PFSK-1 (cell line): ENCODE data around the gene SERPINA9.

Source experiments
- FOXP2 ChIP-seq: optimal IDR thresholded peaks from 2 replicates; pipeline ENCODE3; 2011; ENCODE audit warnings: borderline replicate concordance, control low read depth, inconsistent platforms; ENCODE audit not compliant: insufficient read depth; ENCODE audit errors: extremely low read length, extremely low read depth
- POLR2AphosphoS5 ChIP-seq: IDR thresholded peaks from 2 replicates; pipeline ENCODE4 v1.6.1; 2012; ENCODE audit warnings: low read depth, mild to moderate bottlenecking, control low read depth, low read length, moderate library complexity
- SIN3A ChIP-seq: IDR thresholded peaks from 2 replicates; pipeline ENCODE4 v1.6.1; 2012; ENCODE audit warnings: mild to moderate bottlenecking, low read length, moderate library complexity, borderline replicate concordance; ENCODE audit not compliant: insufficient read depth
- TAF1 ChIP-seq: IDR thresholded peaks from 2 replicates; pipeline ENCODE4 v1.6.1; 2012; ENCODE audit warnings: low read length, control low read depth, borderline replicate concordance; ENCODE audit not compliant: insufficient read depth
- TF ChIP-seq, protein P1 (sequence below), 2 experiments: IDR thresholded peaks; 2 replicates each; pipeline versions ENCODE4 v1.6.1 to v1.8.0; 2011 to 2012; ENCODE audit warnings: low read depth in 2 of 2, low read length in 2 of 2, control low read depth in 1 of 2, inconsistent platforms in 1 of 2, mild to moderate bottlenecking in 1 of 2, moderate library complexity in 1 of 2; ENCODE audit not compliant: insufficient read depth in 1 of 2

SERPINA9 gene

DNA sequence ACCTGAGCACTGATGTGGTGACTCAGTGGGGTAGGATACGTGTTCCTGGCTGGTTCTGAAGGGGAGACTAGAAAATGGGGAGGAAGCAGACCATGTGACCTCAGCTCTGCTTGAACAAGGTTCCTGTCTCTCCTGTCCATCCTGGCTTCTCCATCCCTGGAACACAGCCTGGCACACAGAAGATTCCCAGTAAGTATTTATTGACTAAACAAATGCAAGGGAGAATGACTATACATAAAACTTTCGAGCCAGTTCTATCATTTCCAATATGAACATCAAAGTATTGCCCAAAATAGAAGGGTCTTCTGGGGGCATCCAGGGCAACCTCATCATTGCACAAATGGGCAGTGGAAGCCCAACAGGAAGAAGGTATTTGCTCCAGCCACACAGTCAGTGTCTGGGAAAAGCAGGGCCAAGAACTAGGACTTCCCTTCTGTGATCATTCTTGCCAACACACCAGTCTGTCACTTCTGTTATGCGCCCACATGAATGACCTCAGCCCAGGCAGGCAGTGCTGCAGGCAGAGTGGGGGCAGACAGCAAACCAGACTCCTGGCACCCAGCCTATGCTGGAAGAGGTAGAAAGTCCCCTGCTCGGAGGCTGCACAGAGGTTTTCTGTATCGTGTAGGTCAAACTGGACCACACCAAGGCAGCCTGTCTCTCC, 5.6 kb upstream of the SERPINA9 start:
- TF ChIP-seq, protein P1, sequence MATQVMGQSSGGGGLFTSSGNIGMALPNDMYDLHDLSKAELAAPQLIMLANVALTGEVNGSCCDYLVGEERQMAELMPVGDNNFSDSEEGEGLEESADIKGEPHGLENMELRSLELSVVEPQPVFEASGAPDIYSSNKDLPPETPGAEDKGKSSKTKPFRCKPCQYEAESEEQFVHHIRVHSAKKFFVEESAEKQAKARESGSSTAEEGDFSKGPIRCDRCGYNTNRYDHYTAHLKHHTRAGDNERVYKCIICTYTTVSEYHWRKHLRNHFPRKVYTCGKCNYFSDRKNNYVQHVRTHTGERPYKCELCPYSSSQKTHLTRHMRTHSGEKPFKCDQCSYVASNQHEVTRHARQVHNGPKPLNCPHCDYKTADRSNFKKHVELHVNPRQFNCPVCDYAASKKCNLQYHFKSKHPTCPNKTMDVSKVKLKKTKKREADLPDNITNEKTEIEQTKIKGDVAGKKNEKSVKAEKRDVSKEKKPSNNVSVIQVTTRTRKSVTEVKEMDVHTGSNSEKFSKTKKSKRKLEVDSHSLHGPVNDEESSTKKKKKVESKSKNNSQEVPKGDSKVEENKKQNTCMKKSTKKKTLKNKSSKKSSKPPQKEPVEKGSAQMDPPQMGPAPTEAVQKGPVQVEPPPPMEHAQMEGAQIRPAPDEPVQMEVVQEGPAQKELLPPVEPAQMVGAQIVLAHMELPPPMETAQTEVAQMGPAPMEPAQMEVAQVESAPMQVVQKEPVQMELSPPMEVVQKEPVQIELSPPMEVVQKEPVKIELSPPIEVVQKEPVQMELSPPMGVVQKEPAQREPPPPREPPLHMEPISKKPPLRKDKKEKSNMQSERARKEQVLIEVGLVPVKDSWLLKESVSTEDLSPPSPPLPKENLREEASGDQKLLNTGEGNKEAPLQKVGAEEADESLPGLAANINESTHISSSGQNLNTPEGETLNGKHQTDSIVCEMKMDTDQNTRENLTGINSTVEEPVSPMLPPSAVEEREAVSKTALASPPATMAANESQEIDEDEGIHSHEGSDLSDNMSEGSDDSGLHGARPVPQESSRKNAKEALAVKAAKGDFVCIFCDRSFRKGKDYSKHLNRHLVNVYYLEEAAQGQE (IDR thresholded peaks at IDR 0.05; ENCODE audit: insufficient read depth in 1 of 2, low read depth in 2 of 2, low read length in 2 of 2): no peak
- TF ChIP-seq FOXP2 (no peak), SIN3A (no peak)

DNA sequence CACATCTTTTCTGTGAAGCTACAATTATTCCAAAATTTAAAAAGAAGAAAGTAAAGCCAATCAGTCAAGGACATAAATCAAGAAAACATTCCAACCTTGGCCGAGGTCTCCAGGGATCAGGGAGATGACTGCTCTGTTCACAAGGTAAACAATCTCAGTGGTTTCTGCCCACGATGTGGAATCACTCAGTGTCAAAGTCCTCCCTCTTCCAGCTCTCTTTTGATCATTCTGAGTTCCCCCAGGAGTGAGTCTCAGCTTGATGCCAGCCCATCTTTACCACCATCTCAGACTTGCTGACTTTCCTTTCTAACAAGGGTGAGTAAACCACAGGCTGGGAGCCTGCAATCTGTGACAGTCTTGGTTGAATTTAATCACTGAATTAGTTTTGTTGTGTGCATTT, 4.8 kb upstream of the SERPINA9 start:
- TF ChIP-seq TAF1 (no peak), FOXP2 (no peak), SIN3A (no peak), POLR2AphosphoS5 (no peak)
- TF ChIP-seq, protein P1 (IDR thresholded peaks at IDR 0.05; ENCODE audit: insufficient read depth in 1 of 2, low read depth in 2 of 2, low read length in 2 of 2): no peak

DNA sequence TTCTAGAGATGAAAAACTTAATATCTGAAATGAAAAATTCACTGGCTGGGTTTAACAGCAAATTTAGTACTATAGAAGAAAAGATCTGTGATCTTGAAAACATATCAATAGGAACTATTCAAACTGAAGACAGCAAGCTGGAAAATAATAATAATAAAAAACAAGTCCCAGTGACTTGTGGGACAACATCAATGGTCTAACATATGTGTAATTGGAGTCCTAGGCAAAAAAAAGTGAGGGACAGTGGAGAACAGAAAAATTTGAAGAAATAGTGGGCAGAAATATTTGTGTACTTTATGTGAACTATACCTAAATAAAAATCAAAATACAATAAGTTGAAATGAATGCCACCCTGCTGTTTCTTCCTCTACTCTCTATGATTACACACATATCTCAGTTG, 2.4 kb upstream of the SERPINA9 start:
- TF ChIP-seq FOXP2: no peak
- TF ChIP-seq SIN3A: no peak
- TF ChIP-seq, protein P1 (IDR thresholded peaks at IDR 0.05; ENCODE audit: insufficient read depth in 1 of 2, low read depth in 2 of 2, low read length in 2 of 2): no peak
- no peak for TF ChIP-seq POLR2AphosphoS5
- TF ChIP-seq TAF1: no peak

DNA sequence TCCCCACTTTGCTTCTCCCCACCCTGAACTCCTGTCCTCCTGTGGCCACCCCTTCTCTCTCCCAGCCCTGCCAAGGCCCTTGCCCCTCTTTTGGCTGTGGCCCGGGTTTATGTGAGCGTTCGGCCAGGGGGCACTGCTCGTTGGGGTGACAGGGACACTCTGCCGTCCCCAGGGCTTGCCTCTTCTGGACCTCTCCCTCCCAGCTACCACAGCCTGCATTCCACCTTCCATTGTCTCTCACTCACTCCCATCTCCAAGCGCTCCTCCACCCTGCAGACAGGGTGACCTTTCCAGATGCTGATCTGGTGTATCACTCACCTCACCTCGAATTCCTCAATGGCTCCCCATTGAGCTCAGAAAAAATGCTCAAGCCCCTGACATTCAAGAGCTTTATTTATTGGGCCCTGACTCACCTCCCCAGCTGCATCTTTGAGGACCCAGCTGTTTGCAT, 1.4 kb downstream of the SERPINA9 start:
- TF ChIP-seq POLR2AphosphoS5: no peak
- no peak for TF ChIP-seq SIN3A
- TF ChIP-seq FOXP2: no peak
- TF ChIP-seq TAF1: no peak
- TF ChIP-seq, protein P1 (IDR thresholded peaks at IDR 0.05; ENCODE audit: insufficient read depth in 1 of 2, low read depth in 2 of 2, low read length in 2 of 2): no peak
